A204.1 (cell line): ENCODE measurements around the gene CXCL14.

Experiments
- FAIRE-seq: peaks from 2 replicates; lab custom pipeline; 2012; peaks lifted over from hg19 to GRCh38; lab: Jason Lieb, UNC

Gene CXCL14

DNA sequence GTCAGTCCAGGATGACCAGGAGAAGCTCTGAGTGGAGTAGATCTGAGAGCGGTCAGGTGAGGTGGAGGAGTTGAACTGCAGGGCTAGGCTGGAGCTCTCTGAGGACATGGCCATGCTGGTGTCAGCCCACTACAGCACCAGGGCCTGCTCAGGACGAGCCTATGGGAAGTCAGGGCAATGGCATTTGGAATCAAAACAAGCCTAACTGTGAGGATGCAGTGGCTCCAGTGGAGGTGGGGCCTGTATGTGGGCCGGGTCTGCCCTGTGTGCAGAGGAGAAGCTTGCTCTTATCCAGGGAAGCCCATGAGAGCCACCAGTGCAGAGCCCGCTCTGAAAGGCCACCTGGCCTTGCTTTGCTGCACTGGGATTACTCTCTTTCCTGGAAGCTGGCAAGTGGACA lies 11.1 kb downstream of the CXCL14 start:
- no peak for FAIRE-seq

DNA sequence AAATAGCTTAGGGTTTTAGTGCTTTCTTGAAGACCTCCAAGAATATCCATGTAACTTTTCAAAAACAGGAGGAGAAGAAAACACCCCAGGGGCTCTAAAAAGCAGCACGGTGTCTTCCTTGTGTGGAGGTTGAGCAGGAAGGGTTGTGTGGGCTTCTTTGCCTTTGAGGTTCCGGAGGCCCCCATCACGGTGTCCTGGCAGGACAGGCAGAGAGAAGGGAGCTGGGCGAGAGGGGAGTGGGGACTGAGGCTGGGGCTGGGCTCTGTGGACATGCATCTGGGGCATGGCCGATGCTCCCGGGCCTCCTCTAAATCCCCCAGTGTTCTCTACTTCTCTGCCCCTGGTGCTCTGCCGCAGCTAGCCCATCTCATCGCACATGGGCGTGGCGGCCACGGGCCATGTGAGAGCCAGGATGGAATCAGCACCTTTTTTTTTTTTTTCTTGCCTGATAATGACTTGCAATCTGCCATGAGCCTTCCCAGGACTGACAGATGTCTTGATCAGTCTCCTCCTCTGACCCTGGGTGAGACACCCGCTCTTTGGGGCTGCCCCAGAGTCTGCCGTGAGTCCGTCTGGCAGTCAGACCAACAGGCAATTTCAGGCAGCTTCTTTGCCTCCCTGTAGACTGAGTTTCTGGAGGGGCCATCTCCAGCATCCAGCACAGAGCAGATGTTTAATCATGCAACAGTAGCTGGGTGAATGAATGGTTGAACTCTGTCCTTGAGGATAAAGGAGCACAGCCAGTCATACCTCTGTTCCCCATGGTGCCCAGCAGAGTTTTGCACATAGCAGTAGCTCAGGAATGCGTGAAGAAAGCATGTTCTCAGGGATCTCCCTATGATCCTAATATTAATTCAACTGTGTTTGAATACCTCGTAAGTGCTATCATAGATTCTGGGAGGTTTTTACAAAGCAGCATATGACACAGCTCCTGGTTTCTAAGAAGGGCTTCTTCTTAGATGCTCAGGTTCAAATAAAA lies 12.1 kb downstream of the CXCL14 start:
- FAIRE-seq = no peak

DNA sequence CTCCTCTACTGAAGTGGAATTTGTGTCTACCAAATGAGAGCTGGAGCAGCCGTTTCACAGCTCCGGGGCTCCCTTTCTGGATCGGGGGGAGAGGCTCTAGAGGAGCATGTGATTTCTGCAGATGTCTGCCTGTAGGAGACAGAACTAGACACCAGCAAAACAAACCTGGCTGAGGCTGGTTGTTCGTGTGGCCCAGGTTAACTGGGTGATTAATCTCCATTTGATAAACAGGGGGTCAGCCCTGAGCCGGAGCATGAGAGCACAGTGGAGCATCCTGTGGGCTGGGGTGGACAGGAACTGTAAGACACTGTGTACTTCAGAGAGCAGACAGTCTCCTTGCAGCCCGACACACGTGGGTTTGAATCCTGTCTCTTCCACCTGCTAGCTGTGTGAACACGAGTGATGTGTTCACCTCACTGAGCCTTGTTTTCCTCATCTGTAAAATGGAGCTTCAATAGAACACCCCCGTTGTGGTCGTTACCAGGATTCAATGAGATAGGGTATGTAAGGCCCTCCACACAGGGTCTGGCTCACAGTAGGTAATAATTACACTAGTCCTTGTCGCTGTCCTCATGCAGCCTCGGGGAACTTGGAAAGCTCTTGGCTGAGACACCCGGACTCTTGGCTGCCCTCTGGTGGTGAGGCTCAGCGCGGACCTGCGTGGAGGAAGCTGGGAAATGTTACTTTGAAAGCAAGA lies 12.9 kb downstream of the CXCL14 start:
- FAIRE-seq = no peak

DNA sequence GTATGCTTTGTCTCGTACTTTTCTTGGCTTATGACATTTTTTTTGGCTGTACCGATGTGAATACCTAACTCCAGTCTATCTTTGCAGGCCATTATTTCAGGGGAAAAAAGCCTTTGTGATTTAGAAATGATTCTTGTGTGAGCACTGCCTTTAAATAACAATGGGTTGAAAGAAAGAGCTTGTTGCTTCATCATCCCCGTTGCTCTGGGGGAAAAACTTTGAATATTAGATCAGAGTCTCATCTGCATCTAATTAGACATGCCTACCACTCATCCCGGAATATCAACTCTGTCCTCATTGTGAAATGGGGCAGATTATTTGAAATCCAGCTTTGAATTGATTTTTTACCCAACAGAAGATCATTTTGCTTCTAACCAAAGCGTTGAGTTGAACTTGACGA lies 13.5 kb downstream of the CXCL14 start:
- no peak for FAIRE-seq

DNA sequence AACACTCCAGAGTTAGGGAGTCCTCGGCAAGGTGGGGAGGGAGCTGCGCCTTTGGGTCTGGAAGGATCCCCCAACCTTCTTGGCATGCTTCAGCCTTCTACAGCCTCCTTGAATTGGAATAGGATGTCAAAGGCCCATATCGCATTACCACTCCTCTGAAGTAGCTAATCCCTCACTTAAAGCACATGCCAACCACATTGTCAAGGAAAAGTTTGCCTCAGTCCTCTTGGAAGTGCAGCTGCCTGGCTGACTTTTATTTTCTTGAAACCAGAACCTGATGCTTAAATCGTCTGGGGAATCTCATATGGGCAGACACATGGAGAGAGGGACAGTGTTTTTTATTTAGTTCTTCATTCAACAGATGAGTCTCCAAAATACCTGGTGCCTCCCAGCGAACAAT lies 14.5 kb downstream of the CXCL14 start:
- FAIRE-seq = no peak

DNA sequence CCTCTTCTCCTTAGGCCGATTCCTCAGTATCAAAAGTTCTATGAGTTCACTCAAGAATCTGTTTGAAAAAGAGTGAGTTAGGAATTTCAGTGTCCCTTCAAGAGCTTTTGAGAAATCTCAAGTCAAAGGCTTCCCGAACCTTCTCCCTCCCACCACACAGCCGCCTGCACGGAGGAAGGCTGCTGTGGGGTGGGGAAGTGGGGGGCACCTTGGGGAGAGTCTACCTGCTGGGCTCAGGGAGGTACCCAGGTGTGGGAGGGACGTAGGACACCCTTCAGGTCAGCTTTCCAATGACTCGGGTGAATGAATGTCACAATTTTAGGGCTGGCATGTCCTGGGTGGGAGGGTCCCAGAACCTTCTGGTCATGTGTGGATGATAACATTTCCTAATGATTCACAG lies 17.5 kb downstream of the CXCL14 start:
- FAIRE-seq = no peak

DNA sequence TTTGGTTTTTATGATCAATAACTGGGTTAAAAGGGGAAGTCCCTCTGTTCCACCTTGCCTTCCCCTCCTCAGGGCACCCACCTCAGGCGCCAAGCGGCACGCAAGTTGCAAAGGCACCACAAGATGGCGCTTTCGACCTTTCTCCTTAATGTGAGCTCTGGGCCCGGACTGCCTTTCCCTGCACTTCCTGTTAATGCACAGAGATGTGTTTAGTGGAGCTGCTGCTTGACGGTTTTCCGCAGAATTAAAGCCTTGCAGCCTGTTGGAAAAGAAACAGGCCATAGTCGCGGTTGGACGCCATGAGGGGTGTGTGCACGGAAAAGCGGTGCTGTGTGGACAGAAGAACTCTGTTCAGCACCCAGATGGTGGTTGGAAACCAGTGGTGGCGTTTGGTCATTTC lies 17.9 kb downstream of the CXCL14 start:
- peak; percentile 66 for FAIRE-seq

DNA sequence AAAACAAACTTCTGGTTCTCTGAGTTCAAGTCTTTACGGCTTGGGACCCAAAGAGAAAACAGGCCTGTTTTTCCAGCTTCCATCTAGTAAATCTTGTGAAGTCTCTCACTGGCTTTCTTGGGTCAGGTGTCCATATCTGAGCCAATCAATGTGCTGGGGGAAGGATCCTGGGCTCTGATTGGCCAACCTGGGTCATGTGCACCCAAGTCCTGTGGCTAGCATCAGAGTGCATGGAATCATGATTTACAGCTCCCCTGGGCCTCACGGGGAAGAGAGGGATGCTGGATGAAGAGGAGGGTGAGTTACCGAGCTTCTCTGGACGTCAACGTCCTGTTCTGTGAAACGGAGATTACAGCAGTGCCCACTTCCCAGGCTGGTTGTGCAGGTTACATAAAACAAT lies 19.4 kb downstream of the CXCL14 start:
- FAIRE-seq = no peak

DNA sequence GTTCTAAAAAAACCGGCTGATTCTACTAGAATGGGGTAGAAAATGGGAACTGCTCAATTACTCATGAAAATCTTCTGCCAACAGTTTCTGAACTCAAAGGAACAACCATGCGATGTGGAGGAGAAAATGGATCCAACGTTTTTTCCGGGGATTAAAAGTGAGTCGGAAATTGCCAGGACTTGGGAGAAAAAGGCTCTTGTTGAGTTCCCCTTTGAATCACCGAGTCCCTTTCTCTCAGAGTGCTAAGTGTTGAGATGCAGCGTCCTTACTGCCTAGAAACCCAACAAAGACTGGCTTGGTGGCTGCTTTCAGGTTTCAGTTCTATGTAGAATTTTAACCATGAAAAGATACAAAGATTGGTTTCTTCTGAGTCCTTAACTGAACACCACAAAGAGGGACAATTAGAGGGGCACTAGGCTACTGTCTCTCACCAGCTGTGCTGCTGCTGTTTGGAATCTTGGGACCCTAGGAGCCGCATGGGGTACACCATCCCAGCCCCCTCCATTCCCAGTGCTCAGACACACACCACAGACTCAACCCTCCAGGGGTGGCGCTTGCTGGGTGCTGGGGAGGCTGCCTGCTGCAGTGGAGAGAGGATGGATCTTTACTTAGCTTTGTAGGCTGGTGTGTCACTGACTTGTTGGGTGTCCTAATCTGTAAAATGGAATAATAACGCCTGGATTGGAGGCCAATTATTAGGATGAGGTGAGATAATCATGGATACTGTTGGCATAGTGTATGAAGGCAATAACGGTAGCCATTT lies 21.5 kb downstream of the CXCL14 start:
- FAIRE-seq = no peak

DNA sequence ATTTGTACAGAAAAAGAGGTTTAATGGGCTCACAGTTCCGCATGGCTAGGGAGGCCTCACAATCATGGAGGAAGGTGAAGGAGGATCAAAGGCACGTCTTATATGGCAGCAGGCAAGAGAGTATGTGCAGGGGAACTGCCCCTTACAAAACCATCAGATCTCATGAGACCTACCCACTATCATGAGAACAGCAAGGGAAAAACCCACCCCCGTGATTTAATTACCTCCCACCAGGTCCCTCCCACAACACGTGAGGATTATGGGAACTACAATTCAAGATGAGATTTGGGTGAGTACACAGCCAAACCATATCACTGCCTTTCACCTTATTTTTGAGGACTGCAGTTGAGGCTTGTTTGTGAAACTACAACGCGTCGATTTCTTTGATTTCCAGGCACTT lies 22.2 kb downstream of the CXCL14 start:
- no peak for FAIRE-seq

DNA sequence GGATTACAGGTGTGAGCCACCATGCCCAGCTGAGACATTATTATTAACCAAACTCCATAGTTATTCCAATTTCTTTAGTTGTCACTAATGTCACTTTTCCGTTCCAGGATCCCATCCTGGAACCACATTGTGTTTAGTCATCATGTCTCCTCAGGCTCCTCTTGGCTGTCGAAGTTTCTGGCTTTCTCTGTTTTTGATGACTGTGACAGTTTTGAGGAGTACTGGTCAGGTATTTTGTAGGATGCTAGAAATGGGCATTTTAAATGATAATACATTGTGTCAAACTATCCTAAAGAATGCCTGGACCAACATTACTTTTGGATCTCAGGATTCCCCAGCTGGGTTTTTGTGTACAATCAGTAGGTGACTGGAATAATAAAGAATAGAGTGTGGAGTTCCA lies 23.3 kb downstream of the CXCL14 start:
- no peak for FAIRE-seq

DNA sequence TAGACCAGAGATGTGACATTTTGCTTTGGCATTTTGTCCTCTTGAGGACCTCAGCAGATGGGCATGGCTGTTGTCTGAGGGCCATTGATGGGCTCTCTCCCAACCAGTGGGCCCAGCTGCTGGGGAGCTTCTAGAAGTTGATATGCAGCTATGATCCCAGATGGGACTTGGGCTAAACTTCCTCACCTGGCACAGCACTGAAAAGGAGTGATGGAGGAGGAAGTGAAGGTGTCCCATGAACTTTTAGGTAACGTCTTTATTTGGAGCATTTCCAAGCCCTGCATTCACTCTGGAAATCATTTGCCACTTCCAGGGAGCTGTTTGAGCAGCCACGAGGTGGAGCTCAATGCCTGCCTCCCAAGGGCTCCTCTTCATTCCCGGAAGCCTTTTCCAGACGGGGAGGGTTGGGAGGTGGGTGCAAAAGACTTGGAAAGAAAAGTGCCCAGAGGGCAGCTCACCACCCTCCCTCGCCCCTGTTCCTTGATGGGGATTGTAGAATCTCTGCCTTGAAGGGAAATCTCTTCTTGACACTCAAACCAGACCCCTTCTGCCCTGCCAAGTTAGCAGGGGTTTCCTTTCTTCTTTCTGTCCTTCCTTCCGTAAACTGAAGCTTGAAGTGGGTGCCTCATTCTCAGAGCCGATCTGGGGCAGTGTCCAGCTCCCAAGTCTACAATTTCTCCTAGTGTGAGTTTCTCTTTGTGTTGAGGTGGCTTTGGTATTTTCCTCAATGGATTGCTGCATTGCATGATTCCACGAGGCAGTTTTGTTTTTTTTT lies 24.9 kb downstream of the CXCL14 start:
- FAIRE-seq = no peak

DNA sequence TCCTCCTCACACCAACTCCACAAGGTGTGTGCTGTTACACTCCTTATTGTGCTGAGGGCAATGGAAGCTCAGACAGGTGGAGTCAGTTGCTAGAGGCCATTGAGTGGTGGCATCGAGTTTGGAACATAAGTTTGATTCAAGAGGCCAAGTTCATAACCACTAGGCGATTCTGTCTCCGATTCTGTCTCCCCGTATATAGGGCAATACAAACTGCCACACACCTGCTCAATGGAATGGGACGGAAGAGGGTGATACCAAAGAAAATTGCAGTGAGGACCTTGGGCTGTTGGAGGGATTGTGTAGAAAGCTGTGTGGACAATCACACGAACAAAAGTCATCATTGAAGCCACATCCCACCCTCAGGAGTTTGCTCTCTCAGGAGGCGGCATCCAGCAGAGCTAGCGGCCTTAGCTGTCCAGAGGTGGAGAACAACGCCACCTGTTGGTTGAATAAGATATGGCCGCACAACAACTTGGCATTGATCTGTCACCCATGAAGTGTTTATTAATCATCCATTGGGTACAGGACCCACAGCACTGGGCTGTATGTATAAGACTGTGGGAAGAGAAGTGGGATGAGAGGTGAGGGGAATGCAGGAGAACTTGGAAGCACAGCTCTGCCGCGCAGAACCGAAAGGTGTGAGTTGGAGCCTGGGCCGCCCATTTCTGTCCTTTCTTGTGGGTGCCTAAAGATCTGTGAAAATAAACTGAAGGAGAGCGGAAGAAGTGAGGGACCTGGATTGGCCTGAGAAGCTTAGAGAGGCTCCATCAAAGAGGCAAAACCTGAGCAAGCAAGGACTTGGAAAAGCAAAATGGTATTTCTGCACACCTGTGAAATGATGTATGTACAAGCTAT lies 27.0 kb downstream of the CXCL14 start:
- FAIRE-seq = no peak

DNA sequence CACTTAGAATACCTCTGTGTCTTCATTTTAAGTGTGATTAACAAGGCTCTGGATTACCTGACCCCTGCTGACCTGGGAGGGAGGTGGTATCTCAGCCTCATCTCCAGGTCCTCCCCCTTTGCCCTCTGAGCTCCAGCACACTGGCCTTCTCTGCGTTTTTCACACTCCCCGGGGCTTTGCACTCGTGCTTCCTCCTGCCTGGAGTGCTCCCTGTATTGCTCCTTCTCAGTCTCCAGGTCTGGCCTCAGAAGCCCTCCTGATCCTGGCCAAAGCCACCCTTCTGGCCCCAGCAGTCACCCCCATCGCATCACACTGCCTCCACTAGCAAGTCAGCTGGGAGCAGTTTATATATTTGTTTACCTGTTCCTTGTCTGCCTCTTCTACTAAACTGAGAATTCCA lies 29.4 kb downstream of the CXCL14 start:
- FAIRE-seq = no peak

DNA sequence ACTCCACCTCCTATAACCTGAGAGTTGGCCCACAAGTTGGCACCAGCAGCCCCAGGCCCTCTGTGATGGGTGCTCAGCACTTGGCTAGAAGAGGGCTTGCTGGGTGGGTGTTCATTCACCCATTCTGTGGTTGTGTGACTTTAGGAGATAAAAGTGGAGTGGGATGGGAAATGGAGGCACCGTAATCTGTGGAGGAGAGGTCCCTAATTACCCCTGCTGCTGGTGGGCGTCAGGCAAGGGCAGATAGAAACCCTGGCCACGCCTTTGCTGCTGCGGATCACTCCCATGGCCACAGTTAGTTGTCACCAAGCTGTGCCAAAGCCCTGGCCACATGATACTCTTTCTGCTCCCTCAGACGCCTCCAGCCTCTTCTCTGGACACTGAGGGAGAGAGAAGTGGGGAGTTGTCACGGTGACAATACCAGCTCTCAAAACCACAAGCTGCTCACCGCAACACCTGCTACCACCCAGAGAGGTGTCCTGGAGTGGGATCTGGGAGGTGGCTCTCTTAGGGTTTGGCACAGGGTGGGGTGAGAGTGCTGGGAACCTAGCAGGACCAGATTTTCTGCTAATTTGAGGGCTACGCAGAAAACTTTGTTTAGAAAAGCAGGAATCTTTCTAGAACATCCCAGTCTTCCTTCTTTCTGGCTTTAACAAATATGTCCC lies 31.1 kb downstream of the CXCL14 start:
- no peak for FAIRE-seq

DNA sequence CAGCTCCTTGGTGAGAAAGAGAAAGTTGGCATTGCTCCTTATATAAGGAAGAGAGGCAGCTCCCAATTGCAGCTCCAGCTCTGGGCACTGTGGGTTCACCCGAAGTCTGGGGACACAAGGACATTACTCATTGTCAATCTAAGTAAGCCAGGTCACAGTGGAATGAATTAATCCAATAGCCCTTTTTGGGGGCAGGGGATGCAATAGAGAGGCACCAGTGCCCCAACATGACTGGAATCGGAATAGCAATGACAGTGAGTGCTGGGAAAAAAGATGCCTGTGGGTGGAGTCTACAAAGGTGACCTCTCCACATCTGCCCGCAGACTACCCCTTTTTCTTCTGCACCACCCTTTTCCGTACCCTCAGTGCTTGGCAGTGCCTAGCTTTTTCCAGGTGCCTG lies 31.9 kb downstream of the CXCL14 start:
- no peak for FAIRE-seq

DNA sequence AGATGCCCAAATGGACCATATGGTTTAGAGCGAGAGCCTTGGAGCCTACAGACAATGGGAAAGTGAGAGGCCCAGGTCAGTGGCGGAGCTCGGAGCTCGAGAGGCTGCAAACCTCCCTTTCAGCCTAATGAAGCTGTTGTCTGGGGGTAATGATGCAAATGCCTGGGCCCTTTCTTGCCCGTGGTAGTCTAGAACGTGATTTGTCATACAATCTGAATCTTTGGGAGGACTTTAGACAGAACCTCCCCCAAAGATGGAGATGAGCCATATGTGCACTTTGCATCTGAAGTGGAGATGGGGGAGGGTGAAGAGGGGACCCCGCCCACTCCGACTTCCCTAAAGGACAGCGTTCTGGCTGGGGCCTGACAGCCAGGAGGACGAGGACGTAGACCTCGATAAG lies 32.7 kb downstream of the CXCL14 start:
- no peak for FAIRE-seq

DNA sequence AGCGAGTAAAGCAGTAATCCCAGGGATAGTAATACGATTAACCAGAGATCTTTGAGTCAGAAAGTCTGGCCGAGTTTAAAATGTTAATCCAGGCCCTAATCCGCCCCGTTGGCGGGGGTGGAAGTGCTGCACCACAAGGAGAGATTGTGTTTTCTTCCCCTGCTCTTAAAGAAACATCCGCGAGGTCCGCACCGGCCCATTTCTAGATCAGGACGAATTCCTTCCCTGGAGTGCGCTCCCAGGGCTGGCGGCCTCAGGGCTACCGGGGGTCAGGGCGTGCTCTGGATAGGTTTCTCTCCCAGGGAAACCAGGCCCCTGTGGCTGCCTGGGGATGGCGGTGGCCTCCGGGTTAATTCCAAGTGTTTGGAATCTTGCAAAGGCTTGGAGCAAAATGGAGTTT lies 33.7 kb downstream of the CXCL14 start:
- FAIRE-seq = no peak

DNA sequence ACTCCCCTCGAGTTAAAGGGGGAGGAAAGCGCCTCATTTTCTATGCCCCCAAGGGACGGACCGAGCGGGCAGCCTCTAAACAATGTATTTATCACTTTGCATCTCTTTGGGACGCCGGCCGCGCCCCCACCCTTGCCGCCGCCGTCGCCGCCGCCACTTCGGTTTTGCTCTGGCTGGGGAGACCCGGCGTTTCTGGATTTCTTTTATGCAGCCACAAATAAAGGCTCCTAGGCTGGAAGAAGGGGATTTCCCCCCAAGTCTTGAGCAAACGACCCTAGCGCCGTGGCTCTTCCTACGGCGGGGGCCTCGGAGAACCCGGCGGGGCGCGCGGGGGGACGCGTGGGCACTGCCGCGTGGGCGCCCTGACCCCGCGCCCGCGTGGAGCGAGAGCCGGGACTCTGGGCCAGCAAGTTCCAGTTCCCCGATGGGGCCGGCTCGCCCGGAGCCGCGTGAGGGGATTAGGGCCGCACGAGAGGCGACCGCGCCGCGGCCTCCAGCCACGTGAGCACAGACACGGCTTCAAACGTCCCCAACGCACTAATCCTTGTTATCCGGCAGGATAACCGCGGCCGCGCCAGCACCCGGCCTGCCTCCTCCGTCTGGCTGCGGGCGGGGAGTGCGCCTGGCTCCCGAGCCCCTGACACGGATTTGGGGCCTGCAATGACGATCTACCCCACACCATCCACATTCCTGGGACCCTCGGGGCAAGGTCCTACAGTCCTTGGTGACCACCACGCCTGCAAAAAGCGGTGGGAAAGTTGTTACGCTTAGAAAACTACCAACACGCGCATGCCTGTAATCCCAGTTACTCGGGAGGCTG lies 35.1 kb downstream of the CXCL14 start:
- no peak for FAIRE-seq

DNA sequence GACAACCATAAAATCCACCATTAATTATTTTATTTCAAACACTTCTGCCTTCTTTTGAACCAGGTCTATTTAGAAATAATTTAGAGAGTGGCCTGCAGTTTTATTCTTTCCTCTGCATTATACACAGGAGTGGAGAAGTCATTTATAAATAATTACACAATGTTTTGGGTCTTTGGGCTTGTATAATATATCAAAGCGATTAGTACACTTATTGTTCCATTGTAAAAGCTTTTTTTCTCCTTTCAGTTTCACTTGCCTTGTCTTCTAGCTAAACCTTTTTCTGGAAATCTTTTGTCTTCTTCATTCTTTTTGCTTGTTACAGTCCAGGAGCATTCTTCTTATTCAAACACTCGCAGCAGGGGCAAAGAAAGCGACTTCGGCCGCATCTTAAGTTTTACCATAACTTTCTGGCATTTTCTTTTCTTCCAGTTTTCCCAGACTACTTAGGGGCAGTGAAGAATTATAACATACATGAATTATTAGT lies 35.7 kb downstream of the CXCL14 start:
- no peak for FAIRE-seq
